GM10266 (cell line): Measurements from ENCODE around the gene CADPS.

Experiments used
- DNase-seq: peaks from one replicate; pipeline ENCODE4 v3.0.0; 2012; ENCODE audit errors: extremely low spot score
- CTCF ChIP-seq: IDR thresholded peaks from 2 replicates; pipeline ENCODE4 v1.5.1; 2012; ENCODE audit warnings: mild to moderate bottlenecking, low read depth; ENCODE audit not compliant: control insufficient read depth, insufficient read depth; ENCODE audit errors: missing control alignments

Gene CADPS

GRCh38 chr3:62665627-62666437, 209.4 kb downstream of the CADPS start:
- peak; percentile 69 for TF ChIP-seq CTCF
- DNase-seq = peak; percentile 20

GRCh38 chr3:62662677-62663076, 212.5 kb downstream of the CADPS start:
- no peak for DNase-seq
- TF ChIP-seq CTCF = no peak

- TF ChIP-seq CTCF = no peak
Observed at GRCh38 chr3:62659660-62660059, 215.6 kb downstream of the CADPS start.

GRCh38 chr3:62655691-62656063, 219.5 kb downstream of the CADPS start:
- no peak for TF ChIP-seq CTCF
- DNase-seq = no peak

More at GRCh38 chr3:62659660-62660059, 215.6 kb downstream of the CADPS start:
- no peak for DNase-seq

- no peak for DNase-seq
- no peak for TF ChIP-seq CTCF
Observed at GRCh38 chr3:62655056-62655690, 220.0 kb downstream of the CADPS start.

- no peak for TF ChIP-seq CTCF
Observed at GRCh38 chr3:62653796-62654195, 221.4 kb downstream of the CADPS start.

GRCh38 chr3:62647711-62648110, 227.5 kb downstream of the CADPS start:
- DNase-seq = no peak
- TF ChIP-seq CTCF = no peak

More at GRCh38 chr3:62653796-62654195, 221.4 kb downstream of the CADPS start:
- DNase-seq = no peak
